Activated T-helper 2 cell treated with anti-CD3 and anti-CD28 coated beads, Interferon-gamma antibody, Interleukin-2, Interleukin-4, amounts not matched to agents 10 μg/mL and 5 μg/mL and 100 μg/mL, durations not matched to agents 14 hours and 24 hours and 36 hours (primary cell): Measurements from ENCODE around the gene BRDT. TPM values are rescaled to one million over a fixed set of nuclear protein-coding genes. Genes with fewer than 3 reads are reported as not detected.
"Not testable (repeated sequence)": the region's sequence is repeated elsewhere in the genome, so short reads cannot be mapped to it uniquely, and the experiment has no call there.

ENCODE experiments used
- DNase-seq: peaks from one replicate; pipeline ENCODE4 v3.0.0; 2021; ENCODE audit warnings: low spot score
- H3K27ac Mint-ChIP-seq: one replicate; pipeline ENCODE4 v1.8.0; 2021; ENCODE audit warnings: mixed read lengths
- H3K27me3 Mint-ChIP-seq: one replicate; pipeline ENCODE4 v1.8.0; 2021; ENCODE audit warnings: low read depth, mixed read lengths
- H3K36me3 Mint-ChIP-seq: one replicate; pipeline ENCODE4 v1.8.0; 2021; ENCODE audit warnings: low read depth, mixed read lengths
- H3K4me1 Mint-ChIP-seq: one replicate; pipeline ENCODE4 v1.8.0; 2021; ENCODE audit warnings: low read depth, mixed read lengths
- H3K4me3 Mint-ChIP-seq: one replicate; pipeline ENCODE4 v1.8.0; 2021; ENCODE audit warnings: low read depth, mild to moderate bottlenecking, moderate library complexity, mixed read lengths
- H3K9me3 Mint-ChIP-seq: one replicate; pipeline ENCODE4 v1.8.0; 2021; ENCODE audit warnings: mixed read lengths
- intact Hi-C: fragments of 100-400 bp; cut with micrococcal nuclease; formaldehyde crosslinking; loops from one replicate; pipeline ENCODE4 v1.15.1; 2023
- total RNA-seq: library from RNA; stranded (reverse); gene quantifications from 2 replicates; pipeline ENCODE4 v1.2.3, GENCODE V29; 2022

The BRDT gene
- total RNA-seq, 1 donor from 2014 or later: not detected

DNA sequence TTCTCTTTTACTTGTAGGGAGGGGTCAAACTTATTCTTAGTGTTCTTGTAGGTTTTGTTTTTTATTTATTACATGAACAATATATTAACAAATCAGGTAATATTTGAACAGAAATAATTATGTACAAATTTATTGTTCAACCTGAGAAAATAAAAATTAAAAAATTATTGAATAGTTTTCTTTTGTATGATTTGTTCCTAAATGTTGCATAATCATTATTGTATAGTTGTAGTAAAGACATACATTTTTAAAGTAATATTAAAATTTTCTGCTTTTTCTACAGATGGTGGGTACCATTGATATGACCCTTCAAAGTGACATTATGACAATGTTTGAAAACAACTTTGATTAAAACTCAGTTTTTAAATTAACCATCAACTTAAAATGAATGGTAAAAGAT, 64.7 kb downstream of the BRDT start:
- Mint-ChIP-seq H3K36me3 (no peaks in the 10 kb centered on the region), H3K4me1 (peaks cover 14% of the 10 kb centered on the region), H3K4me3 (no peak overlapping the region), H3K27me3 (peaks cover 16% of the 10 kb centered on the region), H3K27ac (no peak overlapping the region), H3K9me3 (no peaks in the 10 kb centered on the region)
- no peak for DNase-seq
- intact Hi-C loops: no loop called here

DNA sequence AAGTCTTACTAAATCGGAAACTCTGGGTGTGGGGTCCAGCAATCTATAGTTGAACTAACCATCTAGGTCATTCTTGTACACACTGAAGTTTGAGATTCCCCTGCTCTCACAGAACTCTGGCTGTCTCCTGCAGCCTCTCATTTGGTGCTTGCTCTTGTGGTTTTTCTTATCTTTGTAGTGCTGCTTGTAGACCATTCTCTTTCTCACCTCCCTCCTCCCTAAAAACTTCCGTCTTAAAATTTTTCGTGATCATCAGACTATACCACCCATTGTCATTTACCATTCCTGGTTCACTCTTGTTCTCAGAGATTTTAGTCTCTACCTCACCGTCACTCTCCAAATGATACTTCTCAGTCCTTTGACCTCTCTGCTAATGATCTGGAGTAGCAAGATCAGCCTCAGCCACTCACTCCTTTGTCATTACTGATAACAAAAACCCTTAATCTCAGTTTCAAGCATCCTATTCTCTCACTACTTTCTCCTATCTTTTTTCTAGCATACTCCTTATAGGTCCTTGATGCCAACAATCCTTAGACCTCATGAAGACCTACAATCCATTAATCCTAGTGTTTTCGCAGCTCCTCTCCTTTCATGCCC, 67.6 kb downstream of the BRDT start:
- peaks cover 14% of the 10 kb centered on the region for H3K4me1 Mint-ChIP-seq
- H3K36me3 Mint-ChIP-seq: no peaks in the 10 kb centered on the region
- H3K27me3 Mint-ChIP-seq: peaks cover 17% of the 10 kb centered on the region
- peaks cover 5% of the 10 kb centered on the region for H3K9me3 Mint-ChIP-seq
- no peak for DNase-seq
- H3K27ac Mint-ChIP-seq: peak overlapping the region; percentile 0
- no peak overlapping the region for H3K4me3 Mint-ChIP-seq
- intact Hi-C loops: no loop called here

DNA sequence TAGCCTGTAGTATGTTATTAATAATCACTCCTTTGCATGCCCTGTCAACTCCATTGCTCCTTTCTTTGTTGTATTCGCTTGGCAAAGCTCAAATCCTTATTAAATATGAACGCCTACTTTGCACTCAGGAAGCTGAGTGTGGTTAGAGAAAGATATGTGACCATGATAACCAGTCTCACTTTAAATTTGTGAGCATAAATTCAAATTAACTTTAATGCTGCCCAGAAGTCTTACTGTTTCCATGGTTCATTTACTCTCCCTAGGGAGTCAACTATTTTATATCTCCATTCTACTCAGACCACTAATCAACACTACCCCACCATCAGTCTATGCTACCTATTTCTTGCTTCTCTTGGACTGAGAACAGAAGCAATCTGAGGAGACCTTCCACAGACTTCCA, 68.5 kb downstream of the BRDT start:
- H3K9me3 Mint-ChIP-seq: peaks cover 5% of the 10 kb centered on the region
- peaks cover 14% of the 10 kb centered on the region for H3K4me1 Mint-ChIP-seq
- H3K27me3 Mint-ChIP-seq: peaks cover 16% of the 10 kb centered on the region
- no peaks in the 10 kb centered on the region for H3K36me3 Mint-ChIP-seq
- no peak overlapping the region for H3K27ac Mint-ChIP-seq
- no peak overlapping the region for H3K4me3 Mint-ChIP-seq
- intact Hi-C loops: no loop called here
- DNase-seq: no peak

DNA sequence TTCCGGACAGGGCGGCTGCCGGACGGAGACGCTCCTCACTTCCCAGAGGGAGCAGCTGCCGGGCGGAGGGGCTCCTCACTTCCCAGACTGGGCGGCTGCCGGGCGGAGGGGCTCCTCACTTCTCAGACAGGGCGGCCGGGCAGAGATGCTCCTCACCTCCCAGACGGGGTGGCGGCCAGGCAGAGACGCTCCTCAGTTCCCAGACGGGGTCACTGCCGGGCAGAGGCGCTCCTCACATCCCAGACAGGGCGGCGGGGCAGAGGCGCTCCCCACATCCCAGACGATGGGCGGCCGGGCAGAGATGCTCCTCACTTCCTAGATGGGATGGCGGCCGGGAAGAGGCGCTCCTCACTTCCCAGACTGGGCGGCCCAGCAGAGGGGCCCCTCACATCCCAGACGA, 76.8 kb downstream of the BRDT start:
- Mint-ChIP-seq H3K4me1 (peaks cover 12% of the 10 kb centered on the region), H3K27me3 (peaks cover 23% of the 10 kb centered on the region)
- H3K9me3 Mint-ChIP-seq, H3K27ac Mint-ChIP-seq, DNase-seq, H3K36me3 Mint-ChIP-seq, intact Hi-C loops, H3K4me3 Mint-ChIP-seq: not testable (repeated sequence)

DNA sequence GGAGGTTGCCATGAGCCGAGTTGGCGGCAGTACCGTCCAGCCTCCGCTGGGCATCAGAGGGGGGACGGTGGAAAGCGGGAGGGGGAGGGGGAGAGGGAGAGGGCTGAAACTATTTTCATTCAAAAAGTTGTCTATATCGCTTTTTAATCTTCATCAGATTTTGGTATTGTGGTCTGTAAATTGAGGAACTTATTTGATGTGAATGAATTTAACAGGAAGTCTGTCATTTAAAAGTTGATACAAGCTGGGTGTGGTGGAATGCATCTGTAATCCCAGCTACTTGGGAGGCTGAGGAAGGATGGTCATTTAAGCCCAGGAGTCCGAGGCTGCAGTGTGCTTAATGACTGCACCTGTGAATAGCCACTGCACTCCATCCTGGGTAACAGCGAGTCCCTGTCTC, 77.6 kb downstream of the BRDT start:
- intact Hi-C loops: no loop called here

DNA sequence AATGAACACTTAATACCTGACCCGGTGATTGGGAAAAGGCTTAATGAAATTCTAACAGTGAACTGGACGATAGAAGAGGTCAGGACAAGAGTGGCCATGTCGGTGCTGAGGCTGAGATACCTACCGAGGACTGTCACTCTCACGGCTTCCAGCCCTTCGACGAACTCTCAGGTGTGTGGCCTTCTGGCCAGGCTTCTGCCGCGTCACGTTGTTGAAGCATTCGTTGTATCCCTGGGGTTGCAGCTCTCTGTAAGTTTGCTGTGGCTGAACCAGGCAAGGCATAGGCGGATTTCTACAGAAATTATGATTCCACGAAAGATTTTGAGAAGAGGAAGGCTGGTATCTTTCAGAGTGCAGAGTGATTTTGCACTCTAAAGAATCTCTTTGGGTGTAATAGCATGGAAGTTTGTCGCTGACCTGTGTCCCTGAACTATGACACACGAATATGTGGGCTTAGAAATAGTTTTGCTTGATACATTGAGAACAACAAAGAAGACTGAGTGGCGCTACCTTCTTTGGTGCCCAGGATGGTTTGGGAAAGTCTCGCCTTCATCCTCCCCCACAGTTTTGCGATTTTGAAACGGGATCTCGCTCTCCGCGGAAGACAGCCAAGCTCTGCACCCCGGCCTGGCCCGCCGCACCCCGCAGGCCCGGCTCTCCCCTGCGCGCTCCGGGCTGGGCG, 80.2 kb downstream of the BRDT start:
- intact Hi-C loops: no loop called here
- H3K27me3 Mint-ChIP-seq: peaks cover 12% of the 10 kb centered on the region
- H3K4me3 Mint-ChIP-seq: peak overlapping the region; percentile 78
- H3K36me3 Mint-ChIP-seq: no peaks in the 10 kb centered on the region
- DNase-seq: no peak
- no peaks in the 10 kb centered on the region for H3K9me3 Mint-ChIP-seq
- peak overlapping the region; percentile 36 for H3K27ac Mint-ChIP-seq
- H3K4me1 Mint-ChIP-seq: peaks cover 14% of the 10 kb centered on the region

More for the DNA sequence above, 77.6 kb downstream of the BRDT start:
- Mint-ChIP-seq H3K27ac (no peak overlapping the region), H3K36me3 (no peaks in the 10 kb centered on the region), H3K9me3 (no peaks in the 10 kb centered on the region), H3K4me3 (no peak overlapping the region), H3K27me3 (peaks cover 21% of the 10 kb centered on the region), H3K4me1 (peaks cover 14% of the 10 kb centered on the region)
- DNase-seq: no peak

DNA sequence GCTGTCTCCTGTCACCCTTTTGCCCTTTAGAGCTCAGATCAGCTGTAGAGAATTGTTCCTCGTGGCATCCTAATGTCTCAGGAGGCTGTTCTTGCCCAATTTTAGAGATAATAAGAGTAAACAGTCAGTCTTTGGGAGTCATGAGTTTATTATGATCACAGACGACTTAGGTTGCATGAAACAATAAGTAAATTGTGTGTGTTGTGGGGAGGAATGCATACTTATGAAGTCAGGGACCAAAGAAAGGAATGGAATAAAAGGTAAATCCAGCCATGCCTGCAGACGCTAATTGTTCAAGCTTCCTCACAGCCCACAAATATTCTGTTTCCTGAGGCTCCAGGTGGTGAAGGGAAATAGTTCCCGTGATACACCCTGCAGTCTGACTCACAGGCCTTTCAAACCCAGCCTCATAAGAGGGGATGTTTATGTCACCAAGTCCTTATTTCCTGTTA, 81.5 kb downstream of the BRDT start:
- Mint-ChIP-seq H3K27ac (peak overlapping the region; percentile 21), H3K4me3 (peak overlapping the region; percentile 61), H3K36me3 (no peaks in the 10 kb centered on the region), H3K9me3 (no peaks in the 10 kb centered on the region), H3K27me3 (peaks cover 13% of the 10 kb centered on the region), H3K4me1 (peaks cover 14% of the 10 kb centered on the region)
- intact Hi-C loops: no loop called here
- DNase-seq: no peak

DNA sequence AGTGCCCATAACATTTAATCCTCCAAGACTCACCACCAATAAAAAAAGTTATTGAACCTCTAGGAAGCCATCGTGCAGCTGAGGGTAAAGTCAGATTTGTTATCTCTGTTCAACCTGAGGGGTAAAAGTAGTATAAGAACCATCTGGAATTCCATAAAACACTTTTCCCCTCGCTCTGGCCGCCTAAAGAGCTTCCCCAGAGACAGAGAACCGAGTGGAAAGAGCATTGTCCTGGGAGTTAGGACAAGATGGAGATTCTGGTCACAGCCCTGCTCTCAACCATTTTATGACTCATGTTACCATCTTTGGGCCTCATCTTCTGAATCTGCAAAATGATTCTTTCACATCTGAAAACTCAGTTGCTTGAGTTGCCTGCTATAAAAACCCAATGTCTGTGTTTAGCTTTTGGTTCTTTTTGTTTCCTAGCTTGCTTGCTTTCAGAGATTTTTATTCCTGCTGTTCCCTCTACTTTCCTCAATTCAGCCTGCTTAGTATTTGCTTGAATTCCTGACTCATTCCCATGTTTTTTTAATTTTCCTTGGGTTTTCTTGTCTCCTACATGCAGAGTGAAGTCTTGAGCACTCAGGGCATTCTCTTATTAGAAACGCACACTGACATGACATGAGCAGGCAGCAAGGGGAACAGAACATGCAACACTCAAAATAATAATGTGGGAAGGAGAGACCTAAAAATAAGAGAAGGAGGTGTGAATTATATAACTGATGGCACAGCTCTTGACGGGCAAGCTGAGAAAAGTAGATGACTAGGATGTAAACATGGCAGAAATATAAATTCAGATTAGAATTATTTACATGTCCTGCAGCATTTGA, 82.3 kb downstream of the BRDT start:
- Mint-ChIP-seq H3K27me3 (peaks cover 13% of the 10 kb centered on the region), H3K9me3 (no peaks in the 10 kb centered on the region), H3K4me1 (peaks cover 14% of the 10 kb centered on the region), H3K4me3 (no peak overlapping the region), H3K27ac (no peak overlapping the region), H3K36me3 (no peaks in the 10 kb centered on the region)
- intact Hi-C loops: no loop called here
- DNase-seq: no peak

DNA sequence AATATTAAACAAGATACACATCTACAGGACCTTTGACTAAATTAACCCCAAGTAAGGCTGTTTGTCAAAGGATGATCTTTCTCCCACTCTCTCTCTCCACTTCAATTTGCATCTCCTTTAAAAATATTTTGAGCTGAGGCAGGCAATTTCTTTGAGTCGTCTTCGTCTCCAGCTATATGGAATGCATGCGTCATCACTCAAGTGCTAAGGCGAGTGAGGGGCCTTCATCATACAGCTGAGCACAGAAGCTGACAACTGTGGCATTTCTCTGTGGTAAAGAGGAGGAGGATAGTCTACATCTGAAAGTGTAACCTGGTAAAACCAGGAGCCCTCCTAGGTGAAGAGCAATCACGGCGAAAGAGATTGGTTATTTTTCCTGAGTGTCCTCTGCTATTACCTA, 88.2 kb downstream of the BRDT start:
- H3K4me3 Mint-ChIP-seq: no peak overlapping the region
- DNase-seq: no peak
- no peaks in the 10 kb centered on the region for H3K9me3 Mint-ChIP-seq
- intact Hi-C loops: no loop called here
- no peak overlapping the region for H3K27ac Mint-ChIP-seq
- peaks cover 4% of the 10 kb centered on the region for H3K27me3 Mint-ChIP-seq
- H3K4me1 Mint-ChIP-seq: no peaks in the 10 kb centered on the region
- no peaks in the 10 kb centered on the region for H3K36me3 Mint-ChIP-seq

DNA sequence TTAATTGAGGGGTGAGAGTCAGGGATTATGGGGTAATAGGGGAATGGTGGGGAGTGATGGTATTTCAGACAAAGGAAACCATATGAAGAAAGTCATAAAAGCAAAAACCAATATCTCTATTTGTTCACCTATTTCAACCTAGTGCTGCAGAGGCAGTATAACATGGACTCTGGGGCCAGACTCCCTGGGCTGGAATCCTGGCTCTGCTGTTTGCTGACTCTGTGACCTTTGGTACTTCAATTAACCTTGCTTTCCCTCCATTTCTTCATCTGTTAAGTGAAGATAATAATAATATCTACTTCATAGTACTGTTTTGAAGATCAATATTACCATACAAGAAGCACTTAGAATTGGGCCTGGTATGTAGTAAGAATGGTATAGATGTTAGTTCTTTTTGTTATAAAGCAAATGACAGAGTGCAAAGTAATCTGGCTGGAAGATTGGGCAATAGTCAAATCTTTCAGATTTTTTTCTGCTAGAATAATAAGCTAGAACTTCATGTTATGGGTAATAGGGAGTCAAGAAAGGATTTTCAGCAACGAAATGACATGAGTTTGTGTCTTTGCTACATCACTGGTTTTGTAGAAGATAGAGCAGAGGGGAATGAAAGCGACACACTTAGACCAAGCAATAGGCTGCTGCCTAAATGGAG, 89.6 kb downstream of the BRDT start:
- Mint-ChIP-seq H3K36me3 (no peaks in the 10 kb centered on the region), H3K27ac (no peak overlapping the region), H3K27me3 (peaks cover 4% of the 10 kb centered on the region), H3K9me3 (no peaks in the 10 kb centered on the region), H3K4me3 (no peak overlapping the region), H3K4me1 (no peaks in the 10 kb centered on the region)
- no peak for DNase-seq
- intact Hi-C loops: no loop called here

DNA sequence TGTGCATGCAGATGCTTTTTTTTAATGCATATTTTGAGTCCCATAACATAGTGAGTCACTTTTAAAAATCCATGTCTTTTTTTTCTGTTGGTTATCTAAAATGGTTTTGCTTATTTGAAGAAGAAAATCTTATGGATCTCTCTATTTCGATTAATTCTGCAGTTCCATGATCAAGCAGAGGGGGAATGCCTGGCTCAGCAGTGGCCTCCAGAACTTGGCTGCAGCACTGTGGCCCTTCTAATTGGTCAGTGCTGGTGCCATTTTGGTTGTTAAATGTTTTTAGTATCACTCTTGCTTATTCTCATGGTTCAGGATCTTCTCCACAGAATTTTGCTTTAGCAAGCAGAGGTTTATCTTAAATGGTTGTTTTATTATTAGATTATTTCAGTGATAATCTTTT, 91.8 kb downstream of the BRDT start:
- no peaks in the 10 kb centered on the region for H3K9me3 Mint-ChIP-seq
- no peaks in the 10 kb centered on the region for H3K4me1 Mint-ChIP-seq
- no peak overlapping the region for H3K27ac Mint-ChIP-seq
- intact Hi-C loops: no loop called here
- H3K27me3 Mint-ChIP-seq: peaks cover 2% of the 10 kb centered on the region
- H3K36me3 Mint-ChIP-seq: no peaks in the 10 kb centered on the region
- DNase-seq: no peak
- no peak overlapping the region for H3K4me3 Mint-ChIP-seq

DNA sequence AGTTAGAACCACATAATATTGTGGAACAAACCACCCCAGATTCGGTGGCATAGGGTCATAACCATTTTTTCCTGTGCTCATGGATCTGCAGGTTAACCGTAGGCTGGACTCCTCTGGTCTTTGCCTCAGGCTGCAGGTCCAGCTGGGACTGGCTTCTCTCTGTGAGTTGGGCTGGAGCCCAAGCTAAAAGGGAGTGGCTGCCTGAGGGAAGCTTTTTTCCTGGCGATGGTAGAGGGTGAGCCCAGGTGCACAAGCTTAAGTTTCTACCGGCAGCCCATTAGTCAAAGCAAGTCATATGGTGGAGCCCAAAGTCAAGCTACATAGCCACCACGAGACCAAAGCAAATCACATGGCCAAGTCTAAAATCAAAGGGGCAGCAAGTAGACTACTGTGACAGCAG, 94.4 kb downstream of the BRDT start:
- intact Hi-C loops: no loop called here
- no peak for DNase-seq
- Mint-ChIP-seq H3K4me3 (no peak overlapping the region), H3K9me3 (no peaks in the 10 kb centered on the region), H3K27me3 (no peaks in the 10 kb centered on the region), H3K27ac (no peak overlapping the region), H3K4me1 (no peaks in the 10 kb centered on the region), H3K36me3 (no peaks in the 10 kb centered on the region)
